ENCODE data around the gene PDPN.

GRCh38 chr1:13584876-13585611 is 1.4 kb downstream of the PDPN start:
- TF ChIP-seq RFX5 (IDR thresholded peaks at IDR 0.05; ENCODE audit: low read depth, low read length) (no peak), CEBPB (IDR thresholded peaks at IDR 0.05; ENCODE audit: borderline replicate concordance, low read depth, low read length) (no peak), RAD21 (CRISPR knock-in tag; IDR thresholded peaks at IDR 0.05) (no peak), ZNF597 (CRISPR knock-in tag; IDR thresholded peaks at IDR 0.05) (no peak), ZNF138 (CRISPR knock-in tag; IDR thresholded peaks at IDR 0.05; ENCODE audit: low read depth) (no peak), ZBTB7B (CRISPR knock-in tag; IDR thresholded peaks at IDR 0.05) (no peak), MAZ (IDR thresholded peaks at IDR 0.05; ENCODE audit: borderline replicate concordance, low read depth, low read length) (no peak), MAZ (CRISPR knock-in tag; IDR thresholded peaks at IDR 0.05; ENCODE audit: low read depth) (no peak), POLR2A (IDR thresholded peaks at IDR 0.05; ENCODE audit: insufficient read depth in 1 of 2, low read depth in 2 of 2, low read length in 2 of 2) (no peak), ZSCAN29 (CRISPR knock-in tag; conservative IDR thresholded peaks at IDR 0.05) (no peak), PATZ1 (CRISPR knock-in tag; IDR thresholded peaks at IDR 0.05) (no peak)
